Mucosa of descending colon (tissue), 3 donors: ENCODE results near the gene PCDHA7. TPM values are rescaled to one million over a fixed set of nuclear protein-coding genes. Genes with fewer than 3 reads are reported as not detected.
"Not testable (repeated sequence)": the region's sequence is repeated elsewhere in the genome, so short reads cannot be mapped to it uniquely, and the experiment has no call there.

Experiments used
- ATAC-seq: fragments of 200-7000 bp; cut with Tn5 transposase; one replicate; pipeline ENCODE4 v1.9.1; 2020; ENCODE audit warnings: mild to moderate bottlenecking, moderate library complexity
- DNase-seq, 3 donors: peaks; one replicate each; pipeline ENCODE4 v3.0.0-alpha.2; 2020
- H3K36me3 ChIP-seq: fragments of 200-600 bp; one replicate; pipeline ENCODE4 v1.8.0; 2021; ENCODE audit warnings: low read depth, mild to moderate bottlenecking
- H3K4me1 ChIP-seq: fragments of 200-600 bp; one replicate; pipeline ENCODE4 v1.8.0; 2021; ENCODE audit warnings: low read depth, mild to moderate bottlenecking
- H3K4me3 ChIP-seq: fragments of 200-600 bp; one replicate; pipeline ENCODE4 v1.8.0; 2021; ENCODE audit warnings: mild to moderate bottlenecking
- H3K9me3 ChIP-seq: fragments of 200-600 bp; one replicate; pipeline ENCODE4 v1.8.0; 2021; ENCODE audit warnings: mild to moderate bottlenecking
- CTCF ChIP-seq: fragments of 200-600 bp; IDR thresholded peaks from one replicate; pipeline ENCODE4 v1.8.0; 2022; ENCODE audit warnings: antibody characterized with exemption, mild to moderate bottlenecking
- intact Hi-C, 2 donors: fragments of 100-400 bp; cut with DNase I in 1 of 2; cut with micrococcal nuclease in 1 of 2; formaldehyde crosslinking; loops; one replicate each; pipeline versions ENCODE4 v1.11.0 to v1.11.1; 2022; cut with DNase I, micrococcal nuclease
- total RNA-seq, 3 donors: library from RNA; stranded (reverse); fragmentation: NEBNext Ultra II Directional in 2 of 3; extraction: Animal tissue kit (Norgen Biotek cat#: 25700) in 2 of 3; gene quantifications; one replicate each; pipeline versions ENCODE4 v1.2.1 to v1.2.4, GENCODE V29; 2021 to 2023
- donor health status: DM: no; HTN: no; CAD: no; lungs with moderate emphysema.
- donor health status: DM: no; HTN: no; CAD: no.
- donor health status: DM: no; HTN: yes; CAD: no.

Gene PCDHA7
- total RNA-seq, 3 donors from 2014 or later: 0.35 to 0.41 TPM; not detected in 1

GRCh38 chr5:140802781-140803271, 31.2 kb upstream of the PCDHA7 start:
- TF ChIP-seq CTCF: no peak
- ATAC-seq: no peak
- DNase-seq: peak in 1 of 3 donors; percentile 43
- Histone ChIP-seq H3K4me3 (no peak overlapping the region), H3K36me3 (no peaks in the 10 kb centered on the region), H3K4me1 (no peaks in the 10 kb centered on the region), H3K9me3 (peaks cover 54% of the 10 kb centered on the region)
- intact Hi-C loops: no loop called here

DNA sequence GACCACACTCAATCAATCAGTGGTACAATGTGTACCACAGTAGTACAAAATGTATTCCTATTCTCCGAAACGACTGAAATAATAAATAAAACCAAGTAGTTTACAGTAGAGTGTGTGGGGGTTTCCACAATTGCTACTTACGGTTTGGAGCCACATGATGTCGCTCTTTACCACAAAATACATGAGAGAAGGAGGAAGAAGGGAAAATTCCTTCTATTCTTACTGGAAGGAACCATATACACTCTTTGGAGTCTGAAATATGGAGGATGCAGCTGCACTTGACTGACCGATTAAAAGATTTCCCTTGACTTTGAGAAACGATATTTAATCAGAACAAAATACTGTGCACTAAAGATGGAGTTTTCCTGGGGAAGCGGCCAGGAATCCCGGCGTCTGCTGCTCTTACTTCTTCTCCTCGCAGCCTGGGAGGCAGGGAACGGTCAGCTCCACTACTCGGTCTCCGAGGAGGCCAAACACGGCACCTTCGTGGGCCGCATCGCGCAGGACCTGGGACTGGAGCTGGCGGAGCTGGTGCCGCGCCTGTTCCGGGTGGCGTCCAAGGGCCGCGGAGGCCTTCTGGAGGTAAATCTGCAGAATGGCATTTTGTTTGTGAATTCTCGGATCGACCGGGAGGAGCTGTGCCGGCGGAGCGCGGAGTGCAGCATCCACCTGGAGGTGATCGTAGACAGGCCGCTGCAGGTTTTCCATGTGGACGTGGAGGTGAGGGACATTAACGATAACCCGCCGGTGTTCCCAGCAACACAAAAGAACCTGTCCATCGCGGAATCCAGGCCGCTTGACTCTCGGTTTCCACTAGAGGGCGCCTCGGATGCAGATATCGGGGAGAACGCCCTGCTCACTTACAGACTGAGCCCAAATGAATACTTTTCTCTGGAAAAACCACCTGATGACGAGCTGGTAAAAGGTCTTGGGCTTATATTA, 27.0 kb upstream of the PCDHA7 start, which contains the start of gene PCDHA4:
TSS of gene PCDHA4 (plus strand) at position 235 of the 942 bp plus-strand sequence.
- no peak for TF ChIP-seq CTCF
- ATAC-seq: peak; percentile 56
- Histone ChIP-seq H3K4me3 (no peak within 1 kb of the TSS), H3K9me3 (peaks cover 54% of the 10 kb centered on the region), H3K4me1 (no peaks in the 10 kb centered on the region), H3K36me3 (no peaks in the 10 kb centered on the region)
- DNase-seq: peak; percentile 27 to 45 (median 31)
- intact Hi-C loops: no loop called here

DNA sequence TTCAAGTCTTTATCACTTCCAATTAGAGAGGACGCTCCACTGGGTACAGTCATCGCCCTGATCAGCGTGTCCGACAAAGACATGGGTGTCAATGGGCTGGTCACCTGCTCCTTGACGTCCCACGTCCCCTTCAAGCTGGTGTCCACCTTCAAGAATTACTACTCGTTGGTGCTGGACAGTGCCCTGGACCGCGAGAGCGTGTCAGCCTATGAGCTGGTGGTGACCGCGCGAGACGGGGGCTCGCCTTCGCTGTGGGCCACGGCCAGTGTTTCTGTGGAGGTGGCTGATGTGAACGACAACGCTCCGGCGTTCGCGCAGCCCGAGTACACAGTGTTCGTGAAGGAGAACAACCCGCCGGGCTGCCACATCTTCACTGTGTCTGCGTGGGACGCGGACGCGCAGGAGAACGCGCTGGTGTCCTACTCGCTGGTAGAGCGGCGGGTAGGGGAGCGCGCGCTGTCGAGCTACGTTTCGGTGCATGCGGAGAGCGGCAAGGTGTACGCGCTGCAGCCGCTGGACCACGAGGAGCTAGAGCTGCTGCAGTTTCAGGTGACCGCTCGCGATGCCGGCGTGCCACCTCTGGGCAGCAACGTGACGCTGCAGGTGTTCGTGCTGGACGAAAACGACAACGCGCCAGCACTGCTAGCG, 25.7 kb upstream of the PCDHA7 start:
- peaks cover 45% of the 10 kb centered on the region for H3K9me3 ChIP-seq
- DNase-seq: peak in 1 of 3 donors; percentile 37
- ATAC-seq, H3K4me3 ChIP-seq, intact Hi-C loops, H3K36me3 ChIP-seq, H3K4me1 ChIP-seq: not testable (repeated sequence)

DNA sequence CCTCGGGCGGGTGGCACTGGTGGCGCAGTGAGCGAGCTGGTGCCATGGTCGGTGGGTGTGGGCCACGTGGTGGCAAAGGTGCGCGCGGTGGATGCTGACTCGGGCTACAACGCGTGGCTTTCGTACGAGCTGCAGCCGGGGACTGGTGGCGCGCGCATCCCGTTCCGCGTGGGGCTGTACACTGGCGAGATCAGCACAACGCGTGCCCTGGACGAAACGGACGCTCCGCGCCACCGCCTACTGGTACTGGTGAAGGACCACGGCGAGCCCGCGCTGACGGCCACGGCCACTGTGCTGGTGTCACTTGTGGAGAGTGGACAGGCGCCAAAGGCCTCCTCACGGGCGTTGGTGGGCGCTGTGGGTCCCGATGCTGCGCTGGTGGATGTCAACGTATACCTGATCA, 25.2 kb upstream of the PCDHA7 start:
- intact Hi-C loops: no loop called here
- H3K4me1 ChIP-seq: no peaks in the 10 kb centered on the region
- ATAC-seq (no peak), DNase-seq (peak in 1 of 3 donors; percentile 34)
- no peak overlapping the region for H3K4me3 ChIP-seq
- no peak for TF ChIP-seq CTCF
- peaks cover 45% of the 10 kb centered on the region for H3K9me3 ChIP-seq
- no peaks in the 10 kb centered on the region for H3K36me3 ChIP-seq

DNA sequence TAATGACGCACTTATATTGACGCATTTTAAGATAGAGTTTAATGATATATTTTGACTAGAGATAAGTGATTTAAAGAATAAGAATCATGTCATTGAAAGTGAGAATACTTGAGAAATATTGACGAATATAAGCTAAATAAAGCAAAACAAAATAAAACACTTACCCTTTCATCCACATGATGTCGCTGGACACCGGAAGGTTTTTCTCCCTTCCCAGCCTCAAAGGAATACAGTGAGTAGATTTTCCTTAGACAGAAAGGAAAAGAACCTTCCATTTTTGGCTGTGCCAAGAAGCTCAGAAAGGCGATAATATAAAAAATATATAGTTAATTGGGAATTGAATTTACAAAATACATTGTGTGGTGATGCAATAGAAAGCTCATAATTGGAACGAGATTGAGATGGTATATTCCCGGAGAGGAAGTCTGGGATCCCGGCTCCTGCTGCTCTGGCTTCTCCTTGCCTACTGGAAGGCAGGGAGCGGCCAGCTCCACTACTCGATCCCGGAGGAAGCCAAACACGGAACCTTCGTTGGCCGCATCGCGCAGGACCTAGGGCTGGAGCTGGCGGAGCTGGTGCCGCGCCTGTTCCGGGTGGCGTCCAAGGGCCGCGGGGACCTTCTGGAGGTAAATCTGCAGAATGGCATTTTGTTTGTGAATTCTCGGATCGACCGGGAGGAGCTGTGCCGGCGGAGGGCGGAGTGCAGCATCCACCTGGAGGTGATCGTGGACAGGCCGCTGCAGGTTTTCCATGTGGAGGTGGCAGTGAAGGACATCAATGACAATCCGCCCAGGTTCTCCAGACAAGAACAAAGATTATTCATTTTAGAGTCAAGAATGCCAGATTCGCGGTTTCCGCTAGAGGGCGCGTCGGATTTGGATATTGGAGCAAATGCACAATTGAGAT, 12.4 kb upstream of the PCDHA7 start, which contains the start of gene PCDHA5:
TSS of gene PCDHA5 (plus strand) at position 239 of the 906 bp plus-strand sequence.
- H3K9me3 ChIP-seq: peaks cover 31% of the 10 kb centered on the region
- H3K36me3 ChIP-seq: no peaks in the 10 kb centered on the region
- no peak within 1 kb of the TSS for H3K4me3 ChIP-seq
- intact Hi-C loops: no loop called here
- DNase-seq (peak in 1 of 3 donors; percentile 26), ATAC-seq (no peak)
- no peaks in the 10 kb centered on the region for H3K4me1 ChIP-seq
- TF ChIP-seq CTCF: no peak
